ENCODE data around the gene DNPH1. TPM values are rescaled to one million over a fixed set of nuclear protein-coding genes. Genes with fewer than 3 reads are reported as not detected.
A peak's percentile ranks its signal among the peaks of the same experiment; 100 is the strongest.

The DNPH1 gene
- total RNA-seq (2022) (82.6 and 86.8 TPM in 2 replicates), Bru-seq, nascent RNA (percentile 71 among the genes with signal in this experiment), BruChase-seq, experiment 1, labeled RNA remaining after a 6-hour chase (percentile 76 among the genes with signal in this experiment), BruChase-seq, experiment 2, labeled RNA remaining after a 2-hour chase (percentile 75 among the genes with signal in this experiment)
- long read RNA-seq, transcript DNPH1-201 (4 exons, 657 nt), result major isoform, 247 of 311 reads
- long read RNA-seq, transcript DNPH1-202 (3 exons, 796 nt), result minor isoform, 41 of 311 reads
- long read RNA-seq, transcript DNPH1-204 (4 exons, 834 nt), result minor isoform, 5 of 311 reads
- long read RNA-seq, partial matches to known transcripts, result 11 of 311 reads
- long read RNA-seq, other reads (novel, unspliced or antisense), result 7 of 311 reads

GRCh38 chr6:43228951-43229802 lies at the start of gene DNPH1:
DNPH1 (minus strand) TSS chr6:43229481; CDS start chr6:43229456, 25 bp downstream.
- peak; percentile 99 for TF ChIP-seq CTCF (IDR thresholded peaks at IDR 0.05; ENCODE audit: unreplicated experiment)
- CTCF ChIA-PET, result interaction anchor here (0.5 to 2.0 kb wide), 11 partner anchors 9 to 267 kb away, joined by 3 to 14 read pairs (median 5); partner anchors contain the start of gene CRIP3
- peak within 1 kb of the TSS; percentile 75 for H3K4me3 Mint-ChIP-seq (ENCODE audit: low read depth, unreplicated experiment)
- intact Hi-C loops (cut with micrococcal nuclease; ENCODE audit: unreplicated experiment), result no loop called here
- peaks cover 22% of the 10 kb centered on the region for H3K4me1 Mint-ChIP-seq (ENCODE audit: low read depth, unreplicated experiment)
- no TSS peak for BruUV-seq (replicated peaks)
- H3K27ac Mint-ChIP-seq (ENCODE audit: unreplicated experiment), result peak within 1 kb of the TSS; percentile 88
- H3K36me3 Mint-ChIP-seq (ENCODE audit: insufficient read depth, unreplicated experiment), result peaks cover 35% of the 10 kb centered on the region
- peak; percentile 96 for DNase-seq
- H3K27me3 Mint-ChIP-seq (ENCODE audit: unreplicated experiment), result peaks cover 26% of the 10 kb centered on the region
- H3K9me3 Mint-ChIP-seq (ENCODE audit: low read depth, unreplicated experiment), result no peaks in the 10 kb centered on the region

- Mint-ChIP-seq H3K27me3 (ENCODE audit: unreplicated experiment) (peaks cover 89% of the 10 kb centered on the region), H3K4me1 (ENCODE audit: low read depth, unreplicated experiment) (peaks cover 9% of the 10 kb centered on the region), H3K27ac (ENCODE audit: unreplicated experiment) (no peak overlapping the region), H3K36me3 (ENCODE audit: insufficient read depth, unreplicated experiment) (peaks cover 9% of the 10 kb centered on the region), H3K4me3 (ENCODE audit: low read depth, unreplicated experiment) (no peak overlapping the region), H3K9me3 (ENCODE audit: low read depth, unreplicated experiment) (no peaks in the 10 kb centered on the region)
- DNase-seq, result no peak
- no TSS peak for BruUV-seq (replicated peaks)
- no peak for TF ChIP-seq CTCF (IDR thresholded peaks at IDR 0.05; ENCODE audit: unreplicated experiment)
- intact Hi-C loops (cut with micrococcal nuclease; ENCODE audit: unreplicated experiment), result no loop called here
- CTCF ChIA-PET, result interaction anchor here (0.8 kb wide), 1 partner anchor 165 kb away, joined by 3 read pairs; no protein-coding TSS in a partner anchor
Measured at GRCh38 chr6:43278524-43279078, 49.3 kb upstream of the DNPH1 start.

- TF ChIP-seq CTCF (IDR thresholded peaks at IDR 0.05; ENCODE audit: unreplicated experiment), result no peak
- DNase-seq, result no peak
- no TSS peak for BruUV-seq (replicated peaks)
- H3K27ac Mint-ChIP-seq (ENCODE audit: unreplicated experiment), result no peak overlapping the region
- H3K4me3 Mint-ChIP-seq (ENCODE audit: low read depth, unreplicated experiment), result no peak overlapping the region
- CTCF ChIA-PET, result interaction anchor here (0.8 kb wide), 1 partner anchor 165 kb away, joined by 3 read pairs; no protein-coding TSS in a partner anchor
- peaks cover 88% of the 10 kb centered on the region for H3K27me3 Mint-ChIP-seq (ENCODE audit: unreplicated experiment)
- peaks cover 9% of the 10 kb centered on the region for H3K4me1 Mint-ChIP-seq (ENCODE audit: low read depth, unreplicated experiment)
- peaks cover 9% of the 10 kb centered on the region for H3K36me3 Mint-ChIP-seq (ENCODE audit: insufficient read depth, unreplicated experiment)
- intact Hi-C loops (cut with micrococcal nuclease; ENCODE audit: unreplicated experiment), result no loop called here
- H3K9me3 Mint-ChIP-seq (ENCODE audit: low read depth, unreplicated experiment), result no peaks in the 10 kb centered on the region
Measured at GRCh38 chr6:43277643-43278523, 48.6 kb upstream of the DNPH1 start.
